Limb (tissue), 2 donors: ENCODE results near the gene REC8.
"Not testable (repeated sequence)": the region's sequence is repeated elsewhere in the genome, so short reads cannot be mapped to it uniquely, and the experiment has no call there.

Experiments
- DNase-seq, 2 donors: peaks; one replicate each; pipeline ENCODE4 v3.0.0-alpha.2; 2016; ENCODE audit errors: extremely low spot score in 2 of 2

REC8 gene

DNA sequence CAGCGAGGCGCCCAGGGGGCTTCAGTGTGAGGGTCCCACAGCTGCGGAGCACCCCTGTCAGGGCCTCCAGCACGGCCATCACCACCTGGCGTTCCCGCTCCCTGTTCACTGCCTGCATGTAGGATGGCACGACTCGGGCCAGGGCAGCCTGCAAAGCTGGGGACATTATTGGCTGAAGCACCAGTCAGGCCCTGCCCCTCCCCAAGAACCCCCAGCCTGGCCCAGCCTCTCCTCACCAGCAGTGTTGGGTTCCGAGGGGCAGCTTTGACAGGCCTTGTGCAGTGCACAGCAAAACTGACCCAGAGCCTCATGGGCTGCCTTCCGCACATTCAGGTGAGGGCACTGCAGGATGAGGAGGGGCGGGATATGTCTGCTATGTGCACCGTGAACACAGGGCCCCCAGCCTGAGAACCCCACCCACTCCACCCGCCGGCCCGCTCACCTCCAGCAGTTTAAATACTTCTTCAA is 11.2 kb downstream of the REC8 start:
- no peak for DNase-seq

DNA sequence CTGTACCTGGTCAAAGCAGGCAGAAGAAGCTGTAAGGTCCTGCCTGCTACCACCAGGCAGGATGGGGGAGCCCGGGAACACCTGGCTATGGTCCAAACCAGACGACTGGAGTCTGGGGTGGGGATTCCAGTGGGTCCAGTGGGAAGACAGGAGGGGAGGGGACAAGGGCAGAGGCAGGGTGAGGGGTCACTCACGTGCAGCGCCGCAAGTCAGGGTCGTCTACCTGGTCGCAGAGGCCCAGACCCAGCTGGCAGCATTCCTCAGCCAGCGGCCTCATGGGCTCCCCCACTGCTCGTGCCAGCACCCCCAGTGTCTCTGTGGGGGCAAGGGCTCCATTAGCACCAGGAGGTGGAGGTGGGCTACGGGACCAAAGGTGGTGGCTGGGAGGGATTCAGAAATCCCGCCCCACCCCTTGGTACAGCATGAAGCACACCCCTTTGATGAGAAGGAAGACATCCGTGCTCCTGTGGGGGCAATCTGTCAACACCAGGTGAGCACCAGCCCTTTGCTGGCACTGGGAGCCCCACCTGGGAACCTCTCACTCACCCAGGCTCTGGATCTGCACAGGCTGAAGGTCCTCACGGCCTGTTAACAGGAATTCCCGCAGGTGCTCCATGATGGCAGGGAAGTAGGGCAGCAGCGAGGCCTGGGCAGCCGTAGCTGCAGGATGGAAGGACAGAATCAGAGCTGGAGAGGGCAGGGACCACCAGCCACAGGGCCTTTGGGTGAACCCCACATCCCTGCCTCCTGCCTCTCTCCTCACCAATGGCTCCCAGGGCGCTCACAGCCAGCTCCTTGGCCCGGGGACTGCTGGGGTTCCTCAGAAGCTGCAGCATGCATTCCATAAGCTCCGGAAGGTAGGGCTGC is 12.5 kb downstream of the REC8 start:
- no peak for DNase-seq

DNA sequence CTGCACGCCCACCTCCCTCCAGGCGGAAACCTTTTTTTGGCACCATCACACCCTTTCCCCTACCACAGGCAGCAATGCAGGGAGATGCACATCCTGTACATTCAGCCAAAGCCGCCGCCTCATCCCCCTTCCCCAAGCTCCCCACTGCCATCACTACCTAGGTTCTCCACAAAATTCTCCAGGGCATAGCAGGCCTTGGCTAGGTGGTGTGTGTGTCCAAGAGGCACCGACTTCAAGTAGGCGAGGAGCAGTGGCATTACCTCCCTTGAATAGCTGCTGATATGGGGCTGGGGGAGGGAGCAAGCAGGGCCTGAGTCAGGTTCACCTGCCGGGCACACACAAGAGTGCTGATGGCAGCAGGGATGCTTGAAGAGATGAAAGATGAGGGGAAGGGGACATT is 13.1 kb downstream of the REC8 start:
- no peak for DNase-seq

DNA sequence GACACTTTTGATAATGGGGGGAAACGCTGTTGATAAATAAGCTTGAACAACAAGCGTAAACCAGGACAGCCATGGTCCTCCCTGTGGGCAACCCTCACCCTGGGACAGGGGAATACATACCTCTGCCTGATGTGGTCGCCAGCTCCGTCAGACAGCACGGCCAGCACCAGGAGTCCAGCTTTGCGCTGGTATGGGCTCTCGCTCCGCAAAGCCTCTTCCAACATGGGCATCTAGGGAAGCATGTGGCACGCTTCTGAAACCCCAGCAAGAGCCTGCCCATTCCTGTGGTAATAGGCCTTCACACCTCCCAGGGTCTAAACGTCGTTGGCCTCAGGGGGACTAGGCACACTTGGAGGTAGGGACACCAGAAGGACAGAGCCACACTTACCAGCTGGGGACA is 13.9 kb downstream of the REC8 start:
- no peak for DNase-seq

DNA sequence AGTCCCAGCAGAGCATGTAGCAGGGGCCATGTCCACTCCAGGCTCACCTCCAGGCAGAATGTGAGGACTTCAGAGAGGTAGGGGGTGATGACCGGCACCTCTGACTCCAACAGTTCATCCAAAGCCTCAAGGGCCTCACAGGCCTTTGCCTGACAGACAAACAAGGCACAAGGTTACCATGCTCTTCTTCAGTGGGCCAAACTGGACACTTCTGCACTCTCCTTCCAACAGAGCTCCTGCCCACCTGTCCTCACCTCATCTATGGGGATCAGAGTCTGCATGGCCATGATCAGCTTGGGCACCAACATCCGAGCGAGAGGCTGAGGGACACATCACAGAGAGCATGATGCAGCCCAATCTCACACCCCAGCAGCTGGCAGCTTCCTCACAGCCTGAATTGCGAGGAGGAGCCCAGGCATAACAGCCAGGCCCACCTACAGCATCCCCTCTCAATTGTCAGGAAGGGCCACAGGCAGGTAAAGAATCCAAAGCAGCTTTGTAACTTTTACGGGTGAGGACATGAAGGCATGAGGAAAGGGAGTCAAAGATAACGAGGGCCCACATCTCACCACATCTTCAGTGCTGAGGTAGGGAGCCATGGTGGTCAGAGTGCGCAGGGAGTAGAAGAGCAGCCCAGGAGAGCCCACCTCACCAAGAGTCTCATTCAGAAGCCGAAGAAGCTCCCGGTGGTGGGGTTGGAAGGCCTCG is 15.1 kb downstream of the REC8 start:
- DNase-seq: no peak

DNA sequence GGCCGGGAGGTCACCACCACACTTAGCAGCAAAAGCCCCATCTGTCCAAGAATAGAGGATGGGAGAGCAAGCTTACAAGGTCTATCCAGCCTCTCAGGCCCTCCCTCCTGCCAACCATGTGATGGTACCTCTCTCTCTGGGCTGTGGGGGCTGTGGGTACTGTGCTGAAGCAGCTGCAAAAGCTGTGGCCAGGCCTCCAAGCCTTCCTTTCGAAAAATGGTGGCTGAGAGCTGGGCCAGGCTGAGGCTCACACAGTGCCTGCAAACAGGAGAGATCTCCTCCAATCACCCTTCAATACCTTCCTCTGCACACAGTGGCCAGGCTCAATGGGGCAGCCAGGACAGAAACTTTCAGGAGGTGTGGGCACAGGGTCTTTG is 15.6 kb downstream of the REC8 start:
- DNase-seq: no peak

DNA sequence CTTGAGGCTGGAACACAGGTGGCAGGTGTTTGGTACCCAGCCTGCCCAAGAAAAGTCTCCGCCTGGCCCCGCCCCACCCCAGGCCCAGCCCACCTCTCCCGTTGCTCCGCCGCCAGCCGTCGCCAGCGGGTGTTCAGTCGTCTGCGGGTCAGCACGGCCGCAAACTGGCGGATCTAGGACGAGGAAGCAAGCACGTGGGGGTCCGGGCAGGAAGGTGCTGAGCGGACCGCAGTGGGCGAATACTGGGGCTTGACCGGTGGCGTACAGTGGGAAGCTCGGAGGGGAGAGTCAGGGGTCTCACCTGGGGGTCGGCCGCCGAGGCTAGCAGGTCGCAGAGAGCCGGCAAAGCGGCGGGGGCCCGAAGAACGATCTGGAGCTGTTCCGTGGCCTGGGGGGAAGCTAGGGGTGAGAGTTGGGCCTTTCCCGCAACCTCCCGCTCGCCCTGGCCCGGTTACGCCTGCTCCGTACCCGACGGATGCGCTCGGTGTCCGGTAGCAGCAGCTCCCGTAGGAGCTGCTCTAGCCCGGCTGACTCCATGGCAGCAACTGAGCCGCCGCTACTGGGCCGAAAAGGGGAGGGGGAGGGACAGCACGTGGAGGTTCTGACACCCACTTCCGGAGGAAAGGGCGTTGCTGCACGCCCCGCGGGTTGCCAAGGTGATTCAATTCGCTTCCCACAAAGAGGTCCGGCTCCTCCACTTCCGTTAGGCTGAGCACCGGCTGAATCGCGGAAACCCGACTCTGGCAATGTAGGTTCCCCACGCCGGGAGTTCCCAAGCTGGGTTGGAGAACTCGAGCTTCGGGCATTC is 16.6 kb downstream of the REC8 start, which contains the start of gene IPO4:
TSS of gene IPO4 (minus strand) at position 566 of the 808 bp plus-strand sequence. CDS start at position 537, 29 bp downstream.
- peak; percentile 95 to 98 for DNase-seq

DNA sequence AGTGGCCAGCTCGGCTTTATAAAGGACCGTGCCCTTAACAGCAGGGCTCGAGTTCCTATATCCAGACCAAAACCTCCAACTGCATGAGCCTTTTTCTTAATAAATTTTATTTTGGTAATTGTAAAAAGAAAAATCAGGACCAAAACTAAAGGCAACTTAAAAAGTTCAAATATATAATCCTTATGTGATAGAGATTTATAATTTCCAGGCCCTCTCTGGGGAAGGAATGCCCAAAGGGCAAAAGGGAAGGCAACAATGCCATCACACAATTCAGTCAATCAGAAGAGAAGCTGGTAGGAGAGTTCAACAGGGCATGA is 17.1 kb downstream of the REC8 start:
- DNase-seq: no peak

DNA sequence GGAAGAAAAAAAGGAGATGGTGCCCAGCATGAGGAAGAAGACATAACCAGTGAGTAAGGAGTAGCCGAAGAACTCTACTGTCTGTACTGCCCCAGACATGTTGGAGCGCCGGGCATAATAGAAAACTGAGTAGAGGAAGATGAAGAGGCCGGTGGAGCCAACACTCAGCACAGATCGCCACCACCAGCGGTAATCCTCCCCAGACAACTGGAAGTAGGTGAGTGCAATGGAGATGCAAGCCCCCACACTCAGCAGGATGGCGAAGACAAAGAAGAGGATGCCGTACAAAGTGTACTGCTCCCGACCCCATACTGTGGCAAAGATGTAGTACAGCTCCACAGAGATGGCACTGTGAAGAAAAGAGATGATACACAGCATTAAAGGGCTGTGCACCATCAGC is 17.6 kb downstream of the REC8 start:
- no peak for DNase-seq

DNA sequence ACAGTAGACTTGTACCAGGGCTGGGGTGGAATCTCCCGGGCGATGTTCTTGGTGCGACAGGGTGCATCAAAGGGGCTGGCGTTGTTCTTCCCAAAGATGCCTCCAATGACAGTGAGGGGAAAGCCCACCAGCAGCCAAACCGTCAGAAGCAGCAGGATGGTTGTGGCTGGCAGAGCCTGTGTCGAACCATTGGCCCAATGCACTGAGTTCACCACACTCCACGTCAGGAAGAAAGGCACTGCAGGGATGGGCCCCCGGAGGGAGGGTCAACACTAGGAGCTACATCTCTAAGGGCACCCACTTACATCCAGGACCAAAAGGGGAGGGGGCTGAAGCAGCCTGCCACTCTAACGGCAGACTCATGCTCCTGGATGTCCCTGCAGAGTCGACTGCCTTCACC is 18.5 kb downstream of the REC8 start:
- DNase-seq: no peak

DNA sequence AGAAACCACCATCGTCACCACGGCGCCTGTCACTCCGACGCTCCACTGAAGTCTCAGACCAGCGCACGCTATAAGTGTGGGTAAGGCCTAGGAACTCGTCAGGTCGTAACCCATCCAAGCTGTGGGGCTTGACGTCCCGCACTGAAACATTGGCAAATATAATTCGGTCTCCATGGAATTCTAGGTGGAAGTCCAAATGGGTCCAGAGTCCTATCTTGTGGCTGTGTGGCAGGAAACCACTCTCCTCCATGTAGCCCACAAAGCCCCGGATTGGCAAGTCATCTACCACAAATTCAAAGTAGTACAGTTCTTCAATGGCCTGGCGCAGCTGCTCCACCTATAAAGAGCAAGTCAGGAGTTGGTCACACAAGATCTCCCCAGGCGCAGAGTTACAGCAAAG is 21.1 kb downstream of the REC8 start:
- no peak for DNase-seq

DNA sequence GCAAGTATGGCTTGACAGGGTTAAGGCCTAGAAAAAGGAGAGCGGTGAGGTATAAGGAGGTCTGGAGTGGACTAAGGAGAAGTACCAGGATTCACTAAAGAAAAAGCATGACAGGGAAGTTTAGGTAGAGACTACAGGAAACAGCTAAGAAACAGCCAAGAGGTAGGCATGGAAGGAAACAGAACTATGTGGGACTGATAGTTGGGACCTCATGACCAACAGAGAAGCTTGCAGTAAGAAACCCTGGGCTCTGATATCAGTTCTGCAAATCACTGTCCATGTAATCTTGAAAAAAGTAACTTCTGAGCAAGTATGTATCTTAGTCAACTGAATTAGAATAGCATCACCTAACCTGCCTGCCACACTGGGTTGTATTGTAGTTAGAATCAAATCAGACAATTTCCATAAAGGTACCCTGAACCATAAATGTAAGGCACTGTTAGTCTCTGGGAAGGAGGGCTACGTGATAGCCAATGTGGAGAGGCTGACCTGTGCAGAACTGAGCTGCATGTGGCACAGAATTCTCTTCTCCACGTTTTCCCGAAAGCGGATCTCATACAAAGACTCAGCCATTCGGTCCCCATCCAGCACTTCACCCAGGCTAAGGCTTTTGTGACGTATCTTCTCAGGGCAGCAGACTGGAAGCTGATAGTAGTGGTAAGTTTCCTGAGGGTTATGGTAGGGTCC is 22.4 kb downstream of the REC8 start:
- no peak for DNase-seq

DNA sequence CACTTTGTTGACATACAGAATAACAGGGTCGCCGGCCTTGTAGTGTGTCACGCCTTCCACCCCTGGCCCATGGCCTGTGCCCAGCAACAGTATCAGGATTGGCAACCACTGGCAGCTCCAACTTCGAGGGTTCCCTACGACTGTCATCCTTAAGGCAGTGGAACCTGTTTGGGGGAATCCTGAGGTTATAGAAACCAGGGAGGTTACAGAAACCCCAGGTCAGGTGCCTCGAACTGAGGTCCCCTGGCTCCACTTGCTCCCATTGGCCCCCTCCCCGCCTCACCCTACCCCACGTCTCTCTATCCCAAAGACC is 22.9 kb downstream of the REC8 start:
- DNase-seq: no peak

DNA sequence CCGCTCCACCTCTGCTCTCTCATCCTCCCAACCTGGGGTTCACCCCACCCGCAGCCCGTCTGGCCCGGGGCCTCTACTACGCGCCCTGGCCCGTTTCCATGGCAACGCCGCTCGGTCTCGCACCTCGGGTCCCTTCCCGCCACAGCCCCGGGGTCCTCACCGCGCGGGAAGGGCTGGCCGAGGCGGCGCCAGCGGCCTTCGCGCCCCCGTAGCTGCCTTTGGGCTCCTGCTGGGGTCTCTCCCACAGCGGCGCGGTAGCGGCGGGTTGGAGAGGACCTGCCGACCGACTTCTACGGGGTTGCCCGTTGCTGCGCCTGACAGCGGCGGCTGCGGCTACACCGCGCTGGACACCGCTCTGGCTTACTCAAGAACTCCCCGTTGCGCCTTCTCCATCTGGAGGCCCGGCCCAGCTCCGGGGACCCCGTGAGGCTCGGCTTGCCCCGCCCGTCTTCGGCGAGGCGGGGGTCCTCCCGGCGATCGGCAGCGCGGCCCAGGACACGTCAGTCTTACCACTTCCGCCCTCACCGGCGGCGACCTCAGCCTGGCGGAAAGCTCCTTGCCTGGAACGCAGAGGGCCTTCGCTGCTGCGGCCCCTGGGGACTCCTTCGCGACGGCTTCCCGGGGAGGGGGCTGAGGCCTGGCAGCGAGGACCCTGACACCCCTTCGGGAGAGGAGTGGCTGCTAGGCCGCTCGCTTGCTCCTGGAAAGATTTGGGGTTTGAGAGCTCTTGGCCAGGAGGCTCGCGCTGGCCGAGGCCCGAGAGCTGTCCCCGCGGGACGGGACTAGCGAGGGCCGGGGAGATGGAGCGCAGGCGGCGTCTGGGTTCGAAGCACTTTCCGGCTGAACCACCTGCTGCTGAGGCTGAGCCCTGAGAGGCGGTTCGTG is 23.5 kb downstream of the REC8 start, which contains the start of gene TM9SF1:
TSS of gene TM9SF1 (minus strand) at position 256 of the 885 bp plus-strand sequence. CDS start 422 bp downstream, outside the sequence.
- peak; percentile 85 to 92 for DNase-seq

DNA sequence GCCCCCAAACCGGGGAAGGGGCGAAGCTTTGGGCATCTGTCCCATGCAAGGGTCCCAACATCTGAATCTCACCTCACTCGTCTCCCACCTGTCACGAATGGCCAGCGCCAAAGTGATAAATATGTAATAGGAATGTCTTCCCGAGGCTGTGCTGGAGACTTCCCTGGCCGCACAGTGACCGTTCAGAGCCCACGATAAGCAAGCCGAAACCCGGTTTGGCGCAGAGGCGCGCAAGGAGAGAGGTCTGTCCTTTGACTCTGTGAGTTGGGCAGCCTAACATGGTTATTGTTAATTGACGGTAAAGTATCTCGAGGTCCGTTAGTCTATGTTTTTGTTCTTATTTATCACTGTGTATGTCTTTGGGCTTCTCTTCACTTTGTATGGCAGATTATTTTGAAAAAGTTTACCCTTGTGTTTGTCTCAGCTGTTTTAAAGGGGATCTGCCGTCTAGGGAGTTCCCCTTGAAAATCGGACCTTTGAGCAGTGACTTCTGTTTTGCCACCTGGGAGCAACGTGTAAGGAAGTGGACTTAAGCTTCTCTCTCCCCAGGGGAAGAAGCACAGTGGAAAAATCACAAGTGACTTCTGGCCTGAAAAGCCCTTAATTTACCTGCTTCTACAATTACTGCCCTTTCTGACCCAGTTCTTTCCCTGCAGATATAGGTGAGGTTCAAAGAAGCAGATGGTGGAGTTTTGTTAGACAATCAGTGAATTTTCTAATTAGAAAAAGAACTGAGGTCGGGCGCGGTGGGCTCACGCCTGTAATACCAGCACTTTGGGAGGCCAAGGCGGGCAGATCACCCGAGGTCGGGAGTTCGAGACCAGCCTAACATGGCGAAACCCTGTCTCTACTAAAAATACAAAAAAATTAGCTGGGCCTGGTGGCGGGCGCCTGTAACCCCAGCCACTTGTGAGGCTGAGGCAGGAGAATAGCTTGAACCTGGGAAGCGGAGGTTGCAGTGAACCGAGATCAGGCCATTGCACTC is 24.5 kb downstream of the REC8 start:
- no peak for DNase-seq

DNA sequence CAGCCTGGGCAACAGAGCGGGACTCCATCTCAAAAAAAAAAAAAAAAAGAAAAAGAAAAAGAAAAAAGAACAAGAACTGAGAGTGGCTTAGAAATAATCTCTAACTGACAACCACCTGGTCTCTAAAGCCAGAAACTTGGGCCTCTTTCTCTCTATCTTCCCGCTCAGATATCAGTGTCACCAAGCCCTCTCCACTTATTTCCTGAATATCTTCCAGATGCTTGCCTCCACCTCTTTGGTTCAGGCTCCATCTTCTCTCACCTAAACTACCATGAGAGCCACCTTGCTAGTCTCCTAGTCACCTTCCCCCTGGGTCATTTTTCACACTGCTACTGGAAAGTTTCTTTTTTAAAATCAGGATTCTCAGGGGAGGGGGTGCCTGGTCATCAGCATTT is 25.2 kb downstream of the REC8 start:
- DNase-seq: no peak

DNA sequence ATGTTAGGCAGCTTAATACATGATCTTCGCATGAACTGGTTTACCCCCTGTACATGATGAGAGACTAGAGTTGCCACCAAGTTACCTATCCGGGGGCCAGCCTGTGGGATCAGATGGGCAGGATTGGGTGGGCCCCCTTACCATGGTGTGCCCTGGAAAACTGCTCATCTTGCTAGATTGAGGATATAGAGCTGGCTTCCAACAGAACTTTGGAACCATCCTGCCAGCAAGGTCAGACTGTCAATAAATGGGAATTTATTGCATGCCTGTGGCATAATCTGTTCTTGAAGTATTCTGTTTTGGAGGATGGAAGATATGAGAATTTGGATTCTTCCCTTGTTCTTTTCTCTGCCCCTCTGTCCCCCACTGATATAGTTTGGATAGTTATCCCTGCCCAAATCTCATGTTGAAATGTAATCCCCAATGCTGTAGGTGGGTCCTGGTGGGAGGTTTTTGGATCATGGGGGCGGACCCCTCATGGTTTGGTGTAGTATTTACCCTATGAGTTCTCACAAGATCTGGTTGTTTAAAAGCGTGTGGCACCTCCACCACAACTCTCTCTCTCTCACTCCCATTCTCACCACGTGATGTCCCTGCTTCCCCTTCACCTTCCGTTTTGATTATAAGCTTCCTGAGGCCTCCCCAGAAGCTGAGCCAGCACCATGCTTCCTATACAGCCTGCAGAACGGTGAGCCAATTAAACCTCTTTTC is 27.1 kb downstream of the REC8 start:
- DNase-seq: no peak

DNA sequence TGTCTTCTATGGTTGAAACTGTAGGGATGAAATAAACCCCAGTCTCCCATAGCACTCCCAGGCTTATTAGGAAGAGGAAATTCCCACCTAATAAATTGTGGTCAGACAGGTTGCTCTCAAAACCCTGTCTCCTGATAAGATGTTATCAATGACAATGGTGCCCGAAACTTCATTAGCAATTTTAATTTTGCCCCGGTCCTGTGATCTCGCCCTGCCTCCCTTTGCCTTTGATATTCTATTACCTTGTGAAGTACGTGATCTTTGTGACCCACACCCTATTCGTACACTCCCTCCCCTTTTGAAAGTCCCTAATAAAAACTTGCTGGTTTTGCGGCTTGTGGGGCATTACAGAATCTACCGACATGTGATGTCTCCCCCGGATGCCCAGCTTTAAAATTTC is 30.7 kb downstream of the REC8 start:
- not testable (repeated sequence) for DNase-seq
